ENCODE measurements around the gene PCGF3. TPM values are rescaled to one million over a fixed set of nuclear protein-coding genes. Genes with fewer than 3 reads are reported as not detected.

The PCGF3 gene
- total and polyA plus RNA-seq, 4 donors = 11.0 to 23.3 (median 14.3) TPM

GRCh38 chr4:725391-726234 is 20.0 kb downstream of the PCGF3 start:
- no peaks in the 10 kb centered on the region for H3K27me3 ChIP-seq (ENCODE audit: control insufficient read depth in 4 of 4, insufficient read depth in 4 of 4, low read length in 3 of 4)
- no peaks in the 10 kb centered on the region for H3K9me3 ChIP-seq (ENCODE audit: control insufficient read depth in 4 of 4, low read length in 3 of 4)
- WGBS = 95% methylated on average over 41 of the region's 41 CpGs
- H3K4me1 ChIP-seq (ENCODE audit: control insufficient read depth in 4 of 4, insufficient read depth in 4 of 4, low read length in 3 of 4) = peaks cover 0 to 9% (median 0%) of the 10 kb centered on the region in 4 donors
- TF ChIP-seq TAF1 (conservative IDR thresholded peaks at IDR 0.05) (no peak), SP1 (IDR thresholded peaks at IDR 0.05) (no peak), ATF3 (IDR thresholded peaks at IDR 0.05) (no peak), HNF4A (conservative IDR thresholded peaks at IDR 0.05) (no peak), RXRA (IDR thresholded peaks at IDR 0.05) (no peak), GABPA (IDR thresholded peaks at IDR 0.05 in 1 of 2, conservative IDR thresholded peaks at IDR 0.05 in 1 of 2) (no peak), FOXA1 (IDR thresholded peaks at IDR 0.05) (no peak), NR2F2 (IDR thresholded peaks at IDR 0.05) (no peak), EGR1 (IDR thresholded peaks at IDR 0.05; ENCODE audit: low read depth in 2 of 2) (no peak), ZBTB33 (IDR thresholded peaks at IDR 0.05) (no peak), CTCF (IDR thresholded peaks at IDR 0.05; ENCODE audit: low read depth, low read length, missing input control) (no peak), JUND (IDR thresholded peaks at IDR 0.05) (no peak), HNF4G (IDR thresholded peaks at IDR 0.05) (no peak), RAD21 (IDR thresholded peaks at IDR 0.05) (no peak), REST (IDR thresholded peaks at IDR 0.05) (no peak), FOXA2 (IDR thresholded peaks at IDR 0.05) (no peak)
- H3K9ac ChIP-seq (ENCODE audit: low read depth in 1 of 2, low read length in 2 of 2) = no peak overlapping the region
- H3K36me3 ChIP-seq (ENCODE audit: control insufficient read depth in 4 of 4, insufficient read depth in 3 of 4, low read depth in 1 of 4, low read length in 3 of 4) = peaks cover under 1 to 8% (median 4%) of the 10 kb centered on the region in 4 donors
- H3K4me3 ChIP-seq (ENCODE audit: low read depth in 1 of 3, low read length in 3 of 3) = no peak overlapping the region
- no peak overlapping the region for H3K27ac ChIP-seq (ENCODE audit: low read depth in 1 of 2, low read length in 2 of 2)
- DNase-seq (ENCODE audit: low spot score) = no peak
